ENCODE results near the gene MERTK.

DNA sequence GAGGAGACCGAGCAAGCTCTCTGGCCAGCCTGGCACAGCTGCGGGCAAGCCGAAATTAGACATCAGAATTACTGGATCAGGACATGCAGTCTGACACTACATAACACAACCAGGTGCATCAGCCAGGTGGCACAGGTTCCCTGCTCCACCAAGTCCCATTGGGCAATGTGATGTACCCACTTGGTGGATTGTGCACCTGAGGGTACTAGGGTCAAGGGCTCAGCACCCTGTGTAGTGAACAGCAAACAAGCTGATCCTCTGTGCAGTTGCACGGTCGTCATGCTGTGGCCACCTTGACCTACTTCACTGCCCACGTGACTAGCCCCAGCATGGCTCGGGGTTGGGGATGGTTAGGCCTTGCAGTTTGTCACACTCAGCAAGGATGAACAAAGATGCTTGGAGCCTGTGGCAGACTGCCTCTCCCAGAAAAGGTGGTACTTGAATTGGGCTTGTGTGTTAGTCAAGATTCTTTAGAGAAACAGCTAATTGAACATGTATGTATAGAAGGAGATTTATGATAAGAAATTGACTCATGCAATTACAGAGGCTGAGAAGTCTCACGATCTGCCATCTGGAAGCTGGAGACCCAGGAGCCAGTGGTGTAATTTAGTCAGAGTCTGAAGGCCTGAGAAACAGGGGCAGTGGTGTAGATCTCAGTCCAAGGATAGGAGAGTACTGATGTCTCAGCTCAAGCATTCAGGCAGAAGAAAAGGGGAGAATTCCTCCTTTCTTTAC is 85.2 kb downstream of the MERTK start:
- TF ChIP-seq, protein P1, sequence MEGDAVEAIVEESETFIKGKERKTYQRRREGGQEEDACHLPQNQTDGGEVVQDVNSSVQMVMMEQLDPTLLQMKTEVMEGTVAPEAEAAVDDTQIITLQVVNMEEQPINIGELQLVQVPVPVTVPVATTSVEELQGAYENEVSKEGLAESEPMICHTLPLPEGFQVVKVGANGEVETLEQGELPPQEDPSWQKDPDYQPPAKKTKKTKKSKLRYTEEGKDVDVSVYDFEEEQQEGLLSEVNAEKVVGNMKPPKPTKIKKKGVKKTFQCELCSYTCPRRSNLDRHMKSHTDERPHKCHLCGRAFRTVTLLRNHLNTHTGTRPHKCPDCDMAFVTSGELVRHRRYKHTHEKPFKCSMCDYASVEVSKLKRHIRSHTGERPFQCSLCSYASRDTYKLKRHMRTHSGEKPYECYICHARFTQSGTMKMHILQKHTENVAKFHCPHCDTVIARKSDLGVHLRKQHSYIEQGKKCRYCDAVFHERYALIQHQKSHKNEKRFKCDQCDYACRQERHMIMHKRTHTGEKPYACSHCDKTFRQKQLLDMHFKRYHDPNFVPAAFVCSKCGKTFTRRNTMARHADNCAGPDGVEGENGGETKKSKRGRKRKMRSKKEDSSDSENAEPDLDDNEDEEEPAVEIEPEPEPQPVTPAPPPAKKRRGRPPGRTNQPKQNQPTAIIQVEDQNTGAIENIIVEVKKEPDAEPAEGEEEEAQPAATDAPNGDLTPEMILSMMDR (conservative IDR thresholded peaks at IDR 0.05; ENCODE audit: low read depth, low read length): no peak
- TF ChIP-seq EZH2phosphoT487 (IDR thresholded peaks at IDR 0.05; ENCODE audit: borderline replicate concordance, low read length): no peak
